ENCODE measurements around the gene SLC44A4. TPM values are rescaled to one million over a fixed set of nuclear protein-coding genes. Genes with fewer than 3 reads are reported as not detected.

Gene SLC44A4
- total and polyA plus RNA-seq, 8 donors = 9.6 to 78.8 (median 21.1) TPM

DNA sequence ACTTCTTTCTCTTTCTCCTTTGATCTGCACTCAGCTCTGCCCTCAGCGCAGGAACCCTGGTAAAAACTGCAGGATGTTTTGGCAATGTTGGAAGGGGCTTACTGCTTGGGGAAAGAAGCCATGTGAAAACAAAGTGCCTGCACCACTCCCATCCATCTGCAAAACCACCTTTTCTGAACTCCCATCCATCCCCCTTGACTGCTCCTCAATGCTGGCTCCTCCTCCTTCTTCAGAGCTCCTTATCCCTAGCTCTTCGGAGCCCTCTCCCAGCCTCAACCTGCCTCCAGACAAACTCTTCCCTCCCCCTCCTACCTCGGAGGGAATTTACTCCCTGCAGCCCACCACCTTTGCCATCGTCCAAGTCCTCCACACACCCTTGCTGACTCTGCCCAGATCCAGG is 27.3 kb upstream of the SLC44A4 start:
- Histone ChIP-seq H3K36me3 (no peaks in the 10 kb centered on the region), H3K27ac (no peak overlapping the region), H3K4me1 (peaks cover 10 to 29% of the 10 kb centered on the region in 2 donors), H3K4me3 (no peak overlapping the region), H3K27me3 (no peaks in the 10 kb centered on the region), H3K9me3 (no peaks in the 10 kb centered on the region)
- intact Hi-C loops (cut with DNase I) = no loop called here
- no peak for ATAC-seq
- no peak for DNase-seq
- TF ChIP-seq, protein P1, sequence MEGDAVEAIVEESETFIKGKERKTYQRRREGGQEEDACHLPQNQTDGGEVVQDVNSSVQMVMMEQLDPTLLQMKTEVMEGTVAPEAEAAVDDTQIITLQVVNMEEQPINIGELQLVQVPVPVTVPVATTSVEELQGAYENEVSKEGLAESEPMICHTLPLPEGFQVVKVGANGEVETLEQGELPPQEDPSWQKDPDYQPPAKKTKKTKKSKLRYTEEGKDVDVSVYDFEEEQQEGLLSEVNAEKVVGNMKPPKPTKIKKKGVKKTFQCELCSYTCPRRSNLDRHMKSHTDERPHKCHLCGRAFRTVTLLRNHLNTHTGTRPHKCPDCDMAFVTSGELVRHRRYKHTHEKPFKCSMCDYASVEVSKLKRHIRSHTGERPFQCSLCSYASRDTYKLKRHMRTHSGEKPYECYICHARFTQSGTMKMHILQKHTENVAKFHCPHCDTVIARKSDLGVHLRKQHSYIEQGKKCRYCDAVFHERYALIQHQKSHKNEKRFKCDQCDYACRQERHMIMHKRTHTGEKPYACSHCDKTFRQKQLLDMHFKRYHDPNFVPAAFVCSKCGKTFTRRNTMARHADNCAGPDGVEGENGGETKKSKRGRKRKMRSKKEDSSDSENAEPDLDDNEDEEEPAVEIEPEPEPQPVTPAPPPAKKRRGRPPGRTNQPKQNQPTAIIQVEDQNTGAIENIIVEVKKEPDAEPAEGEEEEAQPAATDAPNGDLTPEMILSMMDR (IDR thresholded peaks at IDR 0.05) = no peak

DNA sequence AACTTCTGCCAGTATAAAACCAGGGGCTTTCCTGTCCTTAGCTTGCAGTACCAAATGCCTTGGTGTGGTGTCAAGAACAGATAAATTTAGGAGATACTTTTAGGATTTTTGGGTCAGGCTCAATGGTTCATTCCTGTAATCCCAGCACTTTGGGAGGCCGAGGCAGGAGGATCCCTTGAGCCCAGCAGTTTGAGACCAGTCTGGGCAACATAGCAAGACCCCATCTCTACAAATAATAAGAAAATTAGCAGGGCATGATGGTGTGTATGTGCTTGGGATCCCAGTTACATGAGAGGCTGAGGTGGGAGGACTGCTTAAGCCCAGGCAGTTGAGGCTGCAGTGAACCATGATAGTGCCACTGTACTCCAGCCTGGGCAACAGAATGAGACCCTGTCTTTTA is 26.2 kb upstream of the SLC44A4 start:
- no peaks in the 10 kb centered on the region for H3K27me3 ChIP-seq
- H3K27ac ChIP-seq = no peak overlapping the region
- peaks cover 10 to 30% of the 10 kb centered on the region in 2 donors for H3K4me1 ChIP-seq
- no peak for ATAC-seq
- no peaks in the 10 kb centered on the region for H3K9me3 ChIP-seq
- no peak for DNase-seq
- no peaks in the 10 kb centered on the region for H3K36me3 ChIP-seq
- TF ChIP-seq, protein P1 (IDR thresholded peaks at IDR 0.05) = no peak
- H3K4me3 ChIP-seq = no peak overlapping the region
- intact Hi-C loops (cut with DNase I) = no loop called here

DNA sequence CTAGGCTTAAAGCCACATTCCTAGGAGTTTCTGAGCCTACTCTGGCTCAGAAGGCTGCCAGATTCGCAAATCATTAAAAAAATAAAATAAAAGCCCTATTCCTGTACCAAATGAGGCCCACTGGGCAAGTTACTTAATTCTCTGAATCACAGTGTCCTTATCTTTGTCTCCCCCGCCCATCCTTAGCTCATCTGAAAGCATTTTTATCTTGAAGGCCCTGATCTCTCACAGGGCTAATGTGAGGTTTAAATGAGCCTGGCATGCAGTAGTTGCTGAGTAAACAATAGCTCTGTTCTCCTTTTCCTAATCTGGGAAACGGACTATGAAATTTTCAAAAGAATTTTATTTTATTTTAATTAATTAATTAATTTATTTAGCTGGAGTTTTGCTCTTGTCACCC is 25.2 kb upstream of the SLC44A4 start:
- H3K27ac ChIP-seq = no peak overlapping the region
- DNase-seq = no peak
- H3K36me3 ChIP-seq = no peaks in the 10 kb centered on the region
- intact Hi-C loops (cut with DNase I) = no loop called here
- TF ChIP-seq, protein P1 (IDR thresholded peaks at IDR 0.05) = no peak
- H3K9me3 ChIP-seq = no peaks in the 10 kb centered on the region
- H3K4me1 ChIP-seq = peaks cover 14 to 40% of the 10 kb centered on the region in 2 donors
- no peak overlapping the region for H3K4me3 ChIP-seq
- H3K27me3 ChIP-seq = no peaks in the 10 kb centered on the region
- ATAC-seq = no peak

DNA sequence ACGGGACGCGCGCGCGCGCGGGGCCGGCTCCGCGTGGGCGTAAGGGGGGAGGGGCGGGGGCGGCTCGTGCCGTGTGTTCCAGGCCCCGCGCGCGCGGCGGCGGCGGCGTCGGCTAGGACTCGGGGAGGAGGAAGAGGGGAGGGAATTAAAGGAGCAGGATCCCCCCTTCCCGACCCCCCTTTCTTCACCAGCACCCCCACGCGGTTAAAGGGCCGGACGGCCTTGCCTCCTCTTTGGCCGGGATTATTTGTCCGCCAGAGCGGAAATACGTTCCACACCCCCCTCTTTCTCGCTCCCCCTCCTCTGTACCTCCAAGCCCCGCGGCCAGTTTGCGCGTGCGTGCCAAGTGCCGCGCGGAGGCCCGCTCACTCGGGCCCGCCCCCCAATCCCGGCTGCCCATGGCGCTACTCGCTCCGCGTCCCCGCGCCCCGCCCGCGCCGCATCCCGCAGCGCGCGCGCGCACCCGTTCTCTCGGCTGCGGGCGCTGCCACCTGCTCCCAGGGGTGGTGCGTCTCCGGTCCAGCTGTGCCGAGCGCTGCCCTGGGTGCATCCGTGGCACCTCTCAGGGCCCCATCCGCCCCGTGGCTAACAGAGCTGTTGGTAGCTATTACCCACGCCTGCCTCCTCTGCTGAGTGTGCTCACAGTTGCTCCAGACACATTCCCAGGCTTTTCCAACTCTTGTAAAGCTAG is 23.3 kb upstream of the SLC44A4 start, which contains the start of gene ZBTB12:
Gene ZBTB12, minus strand, starts transcription at position 134 of the 691 bp plus-strand sequence. CDS start 781 bp downstream, outside the sequence.
- intact Hi-C loops (cut with DNase I) = no loop called here
- TF ChIP-seq, protein P1 (IDR thresholded peaks at IDR 0.05) = no peak
- Histone ChIP-seq H3K27me3 (no peaks in the 10 kb centered on the region), H3K4me3 (peak within 1 kb of the TSS; percentile 40 to 53), H3K36me3 (no peaks in the 10 kb centered on the region), H3K9me3 (no peaks in the 10 kb centered on the region), H3K27ac (peak within 1 kb of the TSS; percentile 74 to 84), H3K4me1 (peaks cover 18 to 40% of the 10 kb centered on the region in 2 donors)
- ATAC-seq = peak; percentile 84
- peak; percentile 92 to 99 (median 96) for DNase-seq

DNA sequence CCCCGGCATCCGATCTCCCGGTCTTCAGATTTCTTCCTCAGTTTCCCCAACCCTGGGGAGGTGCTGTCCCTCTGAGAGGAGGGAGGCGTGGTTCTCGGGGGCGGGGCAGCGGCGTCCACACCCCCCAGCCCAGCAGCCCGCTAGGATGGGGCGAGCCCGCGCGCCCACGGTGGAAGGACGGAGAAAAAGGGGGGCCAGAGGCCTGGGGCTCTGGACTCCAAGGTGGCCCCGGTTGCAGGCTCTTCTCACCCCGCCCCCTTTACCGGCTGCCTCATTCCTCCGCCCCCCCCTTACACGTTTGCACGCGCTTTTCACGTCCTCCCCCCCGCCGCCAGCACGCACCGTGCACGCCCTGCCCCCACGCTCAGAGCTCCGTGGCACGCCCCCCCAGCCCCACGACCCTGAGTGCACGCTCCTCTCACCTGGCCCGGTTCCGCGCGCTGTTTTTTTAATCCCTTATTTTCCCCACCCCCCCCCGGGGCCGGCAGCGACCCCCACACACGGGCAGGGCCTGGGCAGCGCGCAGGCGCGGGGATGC is 22.7 kb upstream of the SLC44A4 start:
- H3K36me3 ChIP-seq = no peaks in the 10 kb centered on the region
- peak overlapping the region; percentile 40 to 53 for H3K4me3 ChIP-seq
- H3K27me3 ChIP-seq = no peaks in the 10 kb centered on the region
- intact Hi-C loops (cut with DNase I) = no loop called here
- no peaks in the 10 kb centered on the region for H3K9me3 ChIP-seq
- peak overlapping the region; percentile 74 to 84 for H3K27ac ChIP-seq
- peaks cover 17 to 44% of the 10 kb centered on the region in 2 donors for H3K4me1 ChIP-seq
- ATAC-seq (peak; percentile 28), DNase-seq (peak in 3 of 4 donors; percentile 47 to 88 (median 71))
- TF ChIP-seq, protein P1 (IDR thresholded peaks at IDR 0.05) = no peak
